HCT116 (cell line): Measurements from ENCODE around the gene OLA1. TPM values are rescaled to one million over a fixed set of nuclear protein-coding genes. Genes with fewer than 3 reads are reported as not detected.

Experiments used
- ATAC-seq: fragments of 200-7000 bp; cut with Tn5 transposase; 2 replicates; pipeline ENCODE4 v1.9.1; 2020; ENCODE audit warnings: mild to moderate bottlenecking, moderate library complexity
- BruUV-seq: library from RNA; stranded (reverse); fragments of 400-500 nt; replicated peaks from 2 replicates; lab custom pipeline; 2021; lab: Mats Ljungman, UMichigan
- CTCF ChIA-PET: fragments of 300-600 bp; sonication (Branson Sonifier 250); formaldehyde crosslinking; loops from one replicate; lab custom pipeline; 2021; ENCODE audit warnings: antibody characterized with exemption; lab: Charles Lee
- POLR2A ChIA-PET: fragments of 300-600, 350-600 bp; sonication (Branson Sonifier 250); formaldehyde crosslinking; loops from one replicate; lab custom pipeline; 2021; ENCODE audit warnings: antibody characterized with exemption; lab: Charles Lee
- RAD21 ChIA-PET, 2 experiments: fragments of 300-600 bp; sonication (Branson Sonifier 250); formaldehyde crosslinking; loops; one replicate each; lab custom pipeline; 2023; ENCODE audit warnings: low total read pairs in 2 of 2; ENCODE audit not compliant: uncharacterized antibody in 2 of 2, unreplicated experiment in 2 of 2, low non-redundant PET in 1 of 2; lab: Charles Lee
- DNase-seq: peaks from one replicate; pipeline ENCODE4 v3.0.0-alpha.2; 2010; ENCODE audit warnings: low read depth, low spot score
- H2AFZ ChIP-seq: fragments of 200-600 bp; shearing (Covaris generic), sonication (generic); 2 replicates; pipeline ENCODE4 v1.6.1; 2017; ENCODE audit warnings: low read depth, mixed run types, mixed read lengths, antibody characterized with exemption, low read length; ENCODE audit not compliant: poor library complexity, severe bottlenecking
- H3K27ac ChIP-seq: 2 replicates; pipeline ENCODE4 v1.5.1; 2012; ENCODE audit warnings: low read depth, low read length
- H3K27me3 ChIP-seq: fragments of 200-600 bp; sonication (generic); 2 replicates; pipeline ENCODE4 v1.6.1; 2016; ENCODE audit warnings: mixed run types, low read length, mixed read lengths; ENCODE audit not compliant: insufficient read depth
- H3K36me3 ChIP-seq, 2 experiments: fragments of 200-500 bp in 1 of 2; fragments of 200-600 bp in 1 of 2; sonication (Bioruptor generic) in 1 of 2; sonication (generic) in 1 of 2; 2 replicates each; pipeline versions ENCODE4 v1.5.1 to v1.6.1; 2014 to 2016; ENCODE audit warnings: low read length in 2 of 2, inconsistent platforms in 1 of 2, mixed read lengths in 1 of 2, mixed run types in 1 of 2; ENCODE audit not compliant: insufficient read depth in 2 of 2, control insufficient read depth in 1 of 2
- H3K4me1 ChIP-seq, 2 experiments: fragments of 200-600 bp in 1 of 2; sonication (generic) in 1 of 2; 2 replicates each; pipeline versions ENCODE4 v1.5.1 to v1.6.1; 2012 to 2017; ENCODE audit warnings: low read length in 2 of 2, inconsistent platforms in 1 of 2, mild to moderate bottlenecking in 1 of 2, mixed read lengths in 1 of 2, mixed run types in 1 of 2, moderate library complexity in 1 of 2; ENCODE audit not compliant: insufficient read depth in 2 of 2, control insufficient read depth in 1 of 2
- H3K4me2 ChIP-seq: fragments of 200-600 bp; sonication (generic); 2 replicates; pipeline ENCODE4 v1.6.1; 2017; ENCODE audit warnings: mixed run types, low read length, mixed read lengths
- H3K4me3 ChIP-seq, 2 experiments: fragments of 200-600 bp in 1 of 2; sonication (generic) in 1 of 2; replicated peaks in 1 of 2; 2 replicates each; pipeline ENCODE4 v1.5.1; 2011 to 2016; ENCODE audit warnings: low read length in 2 of 2, control low read depth in 1 of 2, low read depth in 1 of 2, mild to moderate bottlenecking in 1 of 2, mixed read lengths in 1 of 2, mixed run types in 1 of 2
- H3K79me2 ChIP-seq: fragments of 200-600 bp; sonication (generic); 2 replicates; pipeline ENCODE4 v1.6.1; 2017; ENCODE audit warnings: mild to moderate bottlenecking, mixed run types, low read length, moderate library complexity, mixed read lengths; ENCODE audit not compliant: insufficient read depth
- H3K9ac ChIP-seq: fragments of 200-600 bp; sonication (generic); 2 replicates; pipeline ENCODE4 v1.6.1; 2016; ENCODE audit warnings: low read length, mixed read lengths
- H3K9me2 ChIP-seq: fragments of 200-600 bp; sonication (generic), shearing (Covaris generic); 2 replicates; pipeline ENCODE4 v1.6.1; 2017; ENCODE audit warnings: mixed run types, mild to moderate bottlenecking, moderate library complexity; ENCODE audit not compliant: insufficient read depth
- H3K9me3 ChIP-seq, 2 experiments: fragments of 200-500 bp in 1 of 2; fragments of 200-600 bp in 1 of 2; sonication (Bioruptor generic) in 1 of 2; sonication (generic) in 1 of 2; 2 replicates each; pipeline ENCODE4 v1.6.1; 2014 to 2017; ENCODE audit warnings: low read length in 2 of 2, mixed read lengths in 2 of 2, inconsistent platforms in 1 of 2, low read depth in 1 of 2, mild to moderate bottlenecking in 1 of 2, mixed run types in 1 of 2, moderate library complexity in 1 of 2; ENCODE audit not compliant: control insufficient read depth in 1 of 2, insufficient read depth in 1 of 2
- H4K20me1 ChIP-seq: fragments of 200-600 bp; sonication (generic), shearing (Covaris generic); 2 replicates; pipeline ENCODE4 v1.6.1; 2017; ENCODE audit warnings: mixed run types, mild to moderate bottlenecking, moderate library complexity; ENCODE audit not compliant: insufficient read depth
- CBX3 ChIP-seq: IDR thresholded peaks from 2 replicates; pipeline ENCODE4 v1.6.1; 2012; ENCODE audit warnings: low read depth
- CTCF ChIP-seq, 3 experiments: fragments of 200-600 bp in 1 of 3; sonication (generic) in 1 of 3; IDR thresholded peaks in 2 of 3; conservative IDR thresholded peaks in 1 of 3; 2 replicates each; pipeline ENCODE4 v1.5.1; 2012 to 2017; ENCODE audit warnings: low read depth in 2 of 3, low read length in 2 of 3, antibody characterized with exemption in 1 of 3, borderline replicate concordance in 1 of 3, control low read depth in 1 of 3, mild to moderate bottlenecking in 1 of 3, mixed read lengths in 1 of 3, mixed run types in 1 of 3, moderate library complexity in 1 of 3; ENCODE audit not compliant: insufficient read depth in 1 of 3
- EGR1 ChIP-seq: IDR thresholded peaks from 2 replicates; pipeline ENCODE4 v1.6.1; 2012; ENCODE audit warnings: low read depth
- ELF1 ChIP-seq: IDR thresholded peaks from 2 replicates; pipeline ENCODE4 v1.6.1; 2012; ENCODE audit warnings: low read depth, borderline replicate concordance
- EZH2 ChIP-seq: fragments of 200-600 bp; sonication (generic); IDR thresholded peaks from 2 replicates; pipeline ENCODE4 v1.6.1; 2017; ENCODE audit warnings: antibody characterized with exemption, mixed run types
- EZH2phosphoT487 ChIP-seq: fragments of 200-600 bp; IDR thresholded peaks from 2 replicates; pipeline ENCODE4 v1.6.1; 2018; ENCODE audit warnings: antibody characterized with exemption, borderline replicate concordance
- FOSL1 ChIP-seq: IDR thresholded peaks from 2 replicates; pipeline ENCODE4 v1.6.1; 2012; ENCODE audit warnings: low read depth
- JUND ChIP-seq: IDR thresholded peaks from 2 replicates; pipeline ENCODE4 v1.6.1; 2012
- MAX ChIP-seq: IDR thresholded peaks from 2 replicates; pipeline ENCODE4 v1.6.1; 2012
- POLR2A ChIP-seq: IDR thresholded peaks from 2 replicates; pipeline ENCODE4 v1.7.0; 2011; ENCODE audit warnings: borderline replicate concordance; ENCODE audit not compliant: insufficient read depth, insufficient read length; ENCODE audit errors: extremely low read depth
- POLR2AphosphoS5 ChIP-seq: IDR thresholded peaks from 2 replicates; pipeline ENCODE4 v1.6.1; 2011; ENCODE audit warnings: mild to moderate bottlenecking, low read depth, low read length, moderate library complexity
- RAD21 ChIP-seq: IDR thresholded peaks from 2 replicates; pipeline ENCODE4 v1.6.1; 2012; ENCODE audit warnings: low read depth, mild to moderate bottlenecking
- REST ChIP-seq: IDR thresholded peaks from 2 replicates; pipeline ENCODE4 v1.6.1; 2012; ENCODE audit warnings: low read depth
- TCF7L2 ChIP-seq: IDR thresholded peaks from 2 replicates; pipeline ENCODE4 v1.7.0; 2011; ENCODE audit warnings: borderline replicate concordance, inconsistent platforms; ENCODE audit not compliant: insufficient read depth, insufficient read length; ENCODE audit errors: extremely low read depth
- YY1 ChIP-seq: IDR thresholded peaks from 2 replicates; pipeline ENCODE4 v1.6.1; 2011; ENCODE audit warnings: low read length, low read depth, moderate library complexity, mild to moderate bottlenecking; ENCODE audit not compliant: insufficient replicate concordance; ENCODE audit errors: extremely low read depth
- ZBTB33 ChIP-seq: IDR thresholded peaks from 2 replicates; pipeline ENCODE4 v1.6.1; 2011; ENCODE audit warnings: mild to moderate bottlenecking, low read length, moderate library complexity; ENCODE audit not compliant: insufficient replicate concordance; ENCODE audit errors: extremely low read depth
- ZFX ChIP-seq: fragments of 450-650 bp; IDR thresholded peaks from 2 replicates; pipeline ENCODE4 v1.6.1; 2017
- ZNF274 ChIP-seq: fragments of 200-500 bp; sonication (Bioruptor generic); IDR thresholded peaks from 2 replicates; pipeline ENCODE4 v1.6.1; 2014; ENCODE audit warnings: mild to moderate bottlenecking, low read depth, low read length, inconsistent platforms
- intact Hi-C: fragments of 100-400 bp; cut with micrococcal nuclease; formaldehyde crosslinking; loops from 2 replicates; pipeline ENCODE4 v1.10.0; 2022
- total RNA-seq: library from RNA; stranded (reverse); gene quantifications from one replicate; pipeline ENCODE4 v1.2.1, GENCODE V29; 2021; ENCODE audit not compliant: unreplicated experiment

The OLA1 gene
- total RNA-seq, 1 experiment from 2014 or later, result 219 TPM

- Histone ChIP-seq H3K79me2 (peaks cover 96% of the 10 kb centered on the region), H3K9me2 (no peaks in the 10 kb centered on the region), H4K20me1 (peaks cover 32% of the 10 kb centered on the region; the same call in 1 of the 2 replicates), H3K27ac (no peak overlapping the region), H3K27me3 (no peaks in the 10 kb centered on the region), H3K4me1 (no peaks in the 10 kb centered on the region), H2AFZ (no peak overlapping the region), H3K4me3 (no peak overlapping the region), H3K36me3 (no peaks in the 10 kb centered on the region), H3K9ac (no peak overlapping the region), H3K9me3 (no peaks in the 10 kb centered on the region), H3K4me2 (no peak overlapping the region)
- no peak for ATAC-seq
- RAD21 ChIA-PET, result no interaction called here
- POLR2A ChIA-PET, result no interaction called here
- no TSS peak for BruUV-seq
- DNase-seq, result no peak
- CTCF ChIA-PET, result no interaction called here
- intact Hi-C loops, result no loop called here
- TF ChIP-seq MAX, result no peak
- no peak for TF ChIP-seq EGR1
- TF ChIP-seq POLR2AphosphoS5, result no peak
- no peak for TF ChIP-seq ZBTB33
- TF ChIP-seq REST, result no peak
- no peak for TF ChIP-seq ZNF274
- TF ChIP-seq EZH2phosphoT487, result no peak
- TF ChIP-seq TCF7L2, result no peak
- TF ChIP-seq JUND, result no peak
- TF ChIP-seq RAD21, result no peak
- TF ChIP-seq ZFX, result no peak
- TF ChIP-seq ELF1, result no peak
- TF ChIP-seq FOSL1, result no peak
- no peak for TF ChIP-seq EZH2
- TF ChIP-seq CTCF (IDR thresholded peaks at IDR 0.05 in 2 of 3, conservative IDR thresholded peaks at IDR 0.05 in 1 of 3; ENCODE audit: borderline replicate concordance in 1 of 3, insufficient read depth in 1 of 3, low read depth in 2 of 3, low read length in 2 of 3), result no peak
- TF ChIP-seq CBX3, result no peak
- no peak for TF ChIP-seq YY1
- no peak for TF ChIP-seq POLR2A
Measured at GRCh38 chr2:174205562-174205961, 42.8 kb downstream of the OLA1 start.
